H9 (cell line): Measurements from ENCODE around the gene APBA3. TPM values are rescaled to one million over a fixed set of nuclear protein-coding genes. Genes with fewer than 3 reads are reported as not detected.

ENCODE experiments used
- DNase-seq: peaks from one replicate; pipeline ENCODE4 v3.0.0-alpha.2; 2017
- H2AFZ ChIP-seq: one replicate; pipeline ENCODE4 v1.6.1; 2013; ENCODE audit warnings: mild to moderate bottlenecking, low read length, control low read depth, moderate library complexity
- H2AK5ac ChIP-seq: 2 replicates; pipeline ENCODE4 v1.6.1; 2013; ENCODE audit warnings: low read length, control low read depth, mixed read lengths; ENCODE audit not compliant: insufficient read length
- H2BK120ac ChIP-seq: one replicate; pipeline ENCODE4 v1.6.1; 2013; ENCODE audit warnings: low read depth, mild to moderate bottlenecking, low read length, control low read depth, inconsistent platforms; ENCODE audit not compliant: poor library complexity, severe bottlenecking
- H2BK12ac ChIP-seq: 2 replicates; pipeline ENCODE4 v1.6.1; 2013; ENCODE audit warnings: low read length, control low read depth, mixed read lengths, low read depth; ENCODE audit not compliant: insufficient read length
- H2BK15ac ChIP-seq: 2 replicates; pipeline ENCODE4 v1.6.1; 2013; ENCODE audit warnings: low read depth, low read length, control low read depth
- H2BK20ac ChIP-seq: one replicate; pipeline ENCODE4 v1.6.1; 2013; ENCODE audit warnings: low read depth, mild to moderate bottlenecking, low read length, control low read depth, inconsistent platforms; ENCODE audit not compliant: poor library complexity, severe bottlenecking
- H2BK5ac ChIP-seq: 2 replicates; pipeline ENCODE4 v1.6.1; 2013; ENCODE audit warnings: low read length, control low read depth, mixed read lengths; ENCODE audit not compliant: insufficient read length
- H3K14ac ChIP-seq: 2 replicates; pipeline ENCODE4 v1.6.1; 2013; ENCODE audit warnings: low read length, control low read depth; ENCODE audit not compliant: insufficient read depth
- H3K18ac ChIP-seq: 2 replicates; pipeline ENCODE4 v1.6.1; 2013; ENCODE audit warnings: low read depth, mild to moderate bottlenecking, mixed read lengths, low read length, control low read depth; ENCODE audit not compliant: insufficient read length
- H3K23ac ChIP-seq: 2 replicates; pipeline ENCODE4 v1.6.1; 2013; ENCODE audit warnings: low read length, control low read depth, mixed read lengths, low read depth; ENCODE audit not compliant: insufficient read length
- H3K23me2 ChIP-seq: 2 replicates; pipeline ENCODE4 v1.6.1; 2013; ENCODE audit warnings: low read depth, mild to moderate bottlenecking, mixed read lengths, low read length, control low read depth; ENCODE audit not compliant: insufficient read length, poor library complexity, severe bottlenecking
- H3K27ac ChIP-seq: 2 replicates; pipeline ENCODE4 v1.5.1; 2013; ENCODE audit warnings: low read length, control low read depth, mixed read lengths, low read depth; ENCODE audit not compliant: insufficient read length
- H3K27me3 ChIP-seq: 2 replicates; pipeline ENCODE4 v1.6.1; 2013; ENCODE audit warnings: low read length, control low read depth, inconsistent platforms; ENCODE audit not compliant: insufficient read depth
- H3K4ac ChIP-seq: 2 replicates; pipeline ENCODE4 v1.6.1; 2013; ENCODE audit warnings: low read depth, mild to moderate bottlenecking, control low read depth, inconsistent platforms, low read length, moderate library complexity
- H3K4me1 ChIP-seq: 2 replicates; pipeline ENCODE4 v1.6.1; 2013; ENCODE audit warnings: low read length, control low read depth, inconsistent platforms; ENCODE audit not compliant: insufficient read depth
- H3K4me2 ChIP-seq: 2 replicates; pipeline ENCODE4 v1.6.1; 2013; ENCODE audit warnings: low read length, control low read depth, mixed read lengths; ENCODE audit not compliant: insufficient read length, insufficient read depth
- H3K56ac ChIP-seq: 2 replicates; pipeline ENCODE4 v1.6.1; 2013; ENCODE audit warnings: low read depth, mild to moderate bottlenecking, mixed read lengths, low read length, control low read depth; ENCODE audit not compliant: insufficient read length
- H3K79me1 ChIP-seq: 2 replicates; pipeline ENCODE4 v1.6.1; 2013; ENCODE audit warnings: low read depth, mild to moderate bottlenecking, moderate library complexity, low read length, control low read depth, inconsistent platforms; ENCODE audit not compliant: insufficient read depth, poor library complexity, severe bottlenecking
- H3K79me2 ChIP-seq: 2 replicates; pipeline ENCODE4 v1.6.1; 2013; ENCODE audit warnings: low read length, control low read depth, inconsistent platforms; ENCODE audit not compliant: insufficient read depth
- H3K9ac ChIP-seq: 2 replicates; pipeline ENCODE4 v1.6.1; 2013; ENCODE audit warnings: low read length, control low read depth, mixed read lengths; ENCODE audit not compliant: insufficient read length; ENCODE audit errors: extremely low read depth
- H3K9me3 ChIP-seq: one replicate; pipeline ENCODE4 v1.6.1; 2013; ENCODE audit warnings: low read depth, low read length, inconsistent platforms; ENCODE audit not compliant: control insufficient read depth
- H3T11ph ChIP-seq: one replicate; pipeline ENCODE4 v1.6.1; 2013; ENCODE audit warnings: mild to moderate bottlenecking, low read length, control low read depth, inconsistent platforms
- H4K20me1 ChIP-seq: one replicate; pipeline ENCODE4 v1.6.1; 2013; ENCODE audit not compliant: control insufficient read depth, insufficient read length, insufficient read depth
- H4K5ac ChIP-seq: 2 replicates; pipeline ENCODE4 v1.6.1; 2013; ENCODE audit warnings: low read depth, mild to moderate bottlenecking, mixed read lengths, low read length, control low read depth; ENCODE audit not compliant: insufficient read length
- H4K8ac ChIP-seq: replicated peaks from 2 replicates; pipeline ENCODE4 v1.6.1; 2013; ENCODE audit warnings: low read length, control low read depth, mixed read lengths, low read depth; ENCODE audit not compliant: insufficient read length
- H4K91ac ChIP-seq: 2 replicates; pipeline ENCODE4 v1.6.1; 2013; ENCODE audit warnings: low read depth, mild to moderate bottlenecking, moderate library complexity, mixed read lengths, low read length, control low read depth; ENCODE audit not compliant: insufficient read length
- H3K27ac Mint-ChIP-seq, 3 experiments: 2 replicates in 2 of 3; 3 replicates in 1 of 3; pipeline ENCODE4 v1.8.0; 2020 to 2021; ENCODE audit warnings: mixed read lengths in 3 of 3, mild to moderate bottlenecking in 1 of 3, moderate library complexity in 1 of 3
- H3K27me3 Mint-ChIP-seq: 2 replicates; pipeline ENCODE4 v1.8.0; 2021; ENCODE audit warnings: low read depth, mild to moderate bottlenecking, moderate library complexity, mixed read lengths
- H3K36me3 Mint-ChIP-seq, 3 experiments: 2 replicates in 2 of 3; 3 replicates in 1 of 3; pipeline ENCODE4 v1.8.0; 2020 to 2021; ENCODE audit warnings: low read depth in 3 of 3, mixed read lengths in 3 of 3; ENCODE audit not compliant: insufficient read depth in 1 of 3
- H3K4me1 Mint-ChIP-seq, 2 experiments: 2 replicates each; pipeline ENCODE4 v1.8.0; 2020; ENCODE audit warnings: mixed read lengths in 2 of 2
- H3K4me3 Mint-ChIP-seq, 2 experiments: 2 replicates in 1 of 2; 3 replicates in 1 of 2; pipeline ENCODE4 v1.8.0; 2020 to 2021; ENCODE audit warnings: mild to moderate bottlenecking in 2 of 2, mixed read lengths in 2 of 2, moderate library complexity in 1 of 2
- H3K9me3 Mint-ChIP-seq, 2 experiments: 2 replicates in 1 of 2; 3 replicates in 1 of 2; pipeline ENCODE4 v1.8.0; 2020; ENCODE audit warnings: mild to moderate bottlenecking in 2 of 2, mixed read lengths in 2 of 2, moderate library complexity in 1 of 2
- WGBS: extraction: QIAGEN DNeasy Blood & Tissue Kit; methylation state at CpG from one replicate; pipeline ENCODE4 v1.1.7; 2013; ENCODE audit warnings: missing lambda C conversion rate, low lambda C conversion rate, mixed read lengths; ENCODE audit not compliant: insufficient read length; ENCODE audit errors: extremely low coverage; 5-methylcytosine and 5-hydroxymethylcytosine counted together
- total RNA-seq: library from RNA; stranded (reverse); gene quantifications from 2 replicates; pipeline ENCODE4 v1.2.1, GENCODE V29; 2021
- TF ChIP-seq, protein P1 (sequence below): fragments of 200-600 bp; sonication (generic); conservative IDR thresholded peaks from 3 replicates; pipeline ENCODE4 v1.8.0; 2021; ENCODE audit warnings: antibody characterized with exemption, mild to moderate bottlenecking

APBA3 gene
- total RNA-seq, 1 experiment from 2014 or later, result 21.8 TPM

- H3K23ac ChIP-seq, result no peak overlapping the region
- no peak overlapping the region for H2AFZ ChIP-seq
- Mint-ChIP-seq H3K36me3 (no peaks in the 10 kb centered on the region), H3K4me3 (no peak overlapping the region), H3K9me3 (peaks cover 0 to 6% of the 10 kb centered on the region in 2 experiments; a peak in 2 of 5 replicates), H3K4me1 (peaks cover 0 to 6% of the 10 kb centered on the region in 2 experiments; a peak in 2 of 4 replicates), H3K27ac (no peak overlapping the region), H3K27me3 (peaks cover 14% of the 10 kb centered on the region)
- no peak overlapping the region for H2BK5ac ChIP-seq
- H2AK5ac ChIP-seq, result no peak overlapping the region
- H2BK20ac ChIP-seq, result no peak overlapping the region
- no peaks in the 10 kb centered on the region for H3K4me1 ChIP-seq
- no peaks in the 10 kb centered on the region for H4K20me1 ChIP-seq
- H3T11ph ChIP-seq, result no peak overlapping the region
- H3K23me2 ChIP-seq, result no peaks in the 10 kb centered on the region
- no peaks in the 10 kb centered on the region for H3K79me1 ChIP-seq
- H3K27ac ChIP-seq, result no peak overlapping the region
- H3K79me2 ChIP-seq, result no peaks in the 10 kb centered on the region
- H3K9ac ChIP-seq, result no peak overlapping the region
- DNase-seq, result peak; percentile 27
- H2BK12ac ChIP-seq, result no peak overlapping the region
- H4K91ac ChIP-seq, result no peak overlapping the region
- H3K27me3 ChIP-seq, result no peaks in the 10 kb centered on the region
- H3K9me3 ChIP-seq, result no peaks in the 10 kb centered on the region
- H2BK120ac ChIP-seq, result no peak overlapping the region
- no peak overlapping the region for H3K18ac ChIP-seq
- TF ChIP-seq, protein P1, sequence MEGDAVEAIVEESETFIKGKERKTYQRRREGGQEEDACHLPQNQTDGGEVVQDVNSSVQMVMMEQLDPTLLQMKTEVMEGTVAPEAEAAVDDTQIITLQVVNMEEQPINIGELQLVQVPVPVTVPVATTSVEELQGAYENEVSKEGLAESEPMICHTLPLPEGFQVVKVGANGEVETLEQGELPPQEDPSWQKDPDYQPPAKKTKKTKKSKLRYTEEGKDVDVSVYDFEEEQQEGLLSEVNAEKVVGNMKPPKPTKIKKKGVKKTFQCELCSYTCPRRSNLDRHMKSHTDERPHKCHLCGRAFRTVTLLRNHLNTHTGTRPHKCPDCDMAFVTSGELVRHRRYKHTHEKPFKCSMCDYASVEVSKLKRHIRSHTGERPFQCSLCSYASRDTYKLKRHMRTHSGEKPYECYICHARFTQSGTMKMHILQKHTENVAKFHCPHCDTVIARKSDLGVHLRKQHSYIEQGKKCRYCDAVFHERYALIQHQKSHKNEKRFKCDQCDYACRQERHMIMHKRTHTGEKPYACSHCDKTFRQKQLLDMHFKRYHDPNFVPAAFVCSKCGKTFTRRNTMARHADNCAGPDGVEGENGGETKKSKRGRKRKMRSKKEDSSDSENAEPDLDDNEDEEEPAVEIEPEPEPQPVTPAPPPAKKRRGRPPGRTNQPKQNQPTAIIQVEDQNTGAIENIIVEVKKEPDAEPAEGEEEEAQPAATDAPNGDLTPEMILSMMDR, result no peak
- WGBS, result no CpG with 5 or more reads among the region's 19 CpGs
- no peak overlapping the region for H3K56ac ChIP-seq
- no peak overlapping the region for H3K4ac ChIP-seq
- no peak overlapping the region for H3K4me2 ChIP-seq
- no peak overlapping the region for H4K5ac ChIP-seq
- no peak overlapping the region; the same call in 1 of the 2 replicates for H3K14ac ChIP-seq
- H2BK15ac ChIP-seq, result no peak overlapping the region
- H4K8ac ChIP-seq, result no peak overlapping the region
These were observed 45.6 kb upstream of the APBA3 start for GRCh38 chr19:3807131-3807480.
